Measurements from ENCODE around the gene BIRC3.

GRCh38 chr11:102338479-102339010, 21.3 kb downstream of the BIRC3 start:
- TF ChIP-seq CTCF (conservative IDR thresholded peaks at IDR 0.05; ENCODE audit: low read depth, low read length) (no peak), EZH2 (IDR thresholded peaks at IDR 0.05; ENCODE audit: borderline replicate concordance, low read depth, low read length, poor library complexity, severe bottlenecking) (no peak)
